Fibroblast of lung (primary cell): Measurements from ENCODE around the gene RAB35. TPM values are rescaled to one million over a fixed set of nuclear protein-coding genes. Genes with fewer than 3 reads are reported as not detected.

Source experiments
- DNase-seq, 2 donors: peaks; one replicate each; pipeline versions ENCODE4 v3.0.0 to v3.0.0-alpha.2; 2010; ENCODE audit warnings: low read depth in 2 of 2
- H2AFZ ChIP-seq: 2 replicates; pipeline ENCODE4 v1.5.1; 2012; ENCODE audit warnings: low read length, control low read depth, inconsistent platforms
- H3K27ac ChIP-seq: 2 replicates; pipeline ENCODE4 v1.5.1; 2011; ENCODE audit warnings: low read length, control low read depth; ENCODE audit not compliant: insufficient read depth
- H3K27me3 ChIP-seq: 2 replicates; pipeline ENCODE4 v1.5.1; 2011; ENCODE audit warnings: mild to moderate bottlenecking, low read length; ENCODE audit not compliant: control insufficient read depth, insufficient read depth
- H3K36me3 ChIP-seq: 2 replicates; pipeline ENCODE4 v1.5.1; 2011; ENCODE audit warnings: low read length; ENCODE audit not compliant: control insufficient read depth, insufficient read depth
- H3K4me1 ChIP-seq: 2 replicates; pipeline ENCODE4 v1.5.1; 2011; ENCODE audit warnings: low read length; ENCODE audit not compliant: control insufficient read depth, insufficient read depth; ENCODE audit errors: extremely low read depth
- H3K4me2 ChIP-seq: 2 replicates; pipeline ENCODE4 v1.5.1; 2011; ENCODE audit warnings: low read length, control low read depth; ENCODE audit not compliant: insufficient read depth; ENCODE audit errors: extremely low read depth
- H3K4me3 ChIP-seq, 4 experiments: fragments of 200-600 bp in 1 of 4; sonication (generic) in 1 of 4; replicated peaks in 1 of 4; 2 replicates each; pipeline ENCODE4 v1.5.1; 2011 to 2016; ENCODE audit warnings: low read length in 4 of 4, low read depth in 3 of 4, mild to moderate bottlenecking in 3 of 4, control low read depth in 2 of 4, inconsistent platforms in 1 of 4, mixed read lengths in 1 of 4; ENCODE audit not compliant: insufficient read depth in 1 of 4; ENCODE audit errors: control extremely low read depth in 1 of 4
- H3K79me2 ChIP-seq: 2 replicates; pipeline ENCODE4 v1.5.1; 2012; ENCODE audit warnings: mild to moderate bottlenecking, low read length, inconsistent platforms; ENCODE audit not compliant: control insufficient read depth, insufficient read depth
- H3K9ac ChIP-seq: 2 replicates; pipeline ENCODE4 v1.5.1; 2011; ENCODE audit warnings: mild to moderate bottlenecking, low read length, control low read depth; ENCODE audit not compliant: insufficient read depth
- H3K9me3 ChIP-seq: 2 replicates; pipeline ENCODE4 v1.5.1; 2012; ENCODE audit warnings: low read depth, low read length; ENCODE audit not compliant: control insufficient read depth, insufficient read depth
- H4K20me1 ChIP-seq: 2 replicates; pipeline ENCODE4 v1.5.1; 2011; ENCODE audit warnings: low read length; ENCODE audit not compliant: control insufficient read depth, insufficient read depth; ENCODE audit errors: extremely low read depth
- EZH2 ChIP-seq: IDR thresholded peaks from 2 replicates; pipeline ENCODE4 v1.5.1; 2012; ENCODE audit warnings: low read length, control low read depth, mild to moderate bottlenecking; ENCODE audit errors: missing control alignments
- polyA plus RNA-seq, 2 donors: library from polyadenylated mRNA; depleted of rRNA in 1 of 2; stranded (reverse) in 1 of 2; unstranded in 1 of 2; fragments of >200 nt; gene quantifications; 2 replicates each; pipeline ENCODE4 v1.2.1, GENCODE V29; 2011 to 2012; ENCODE audit warnings: missing spikeins in 1 of 2
- total RNA-seq: library from RNA; depleted of rRNA; stranded (reverse); fragments of >200 nt; gene quantifications from 2 replicates; pipeline ENCODE4 v1.2.1, GENCODE V29; 2014
- TF ChIP-seq, protein P1 (sequence below), 2 donors: IDR thresholded peaks in 1 of 2; conservative IDR thresholded peaks in 1 of 2; 1 replicate in 1 of 2; 2 replicates in 1 of 2; pipeline ENCODE4 v1.5.1; 2011 to 2012; ENCODE audit warnings: low read length in 2 of 2, control low read depth in 1 of 2, inconsistent platforms in 1 of 2, low read depth in 1 of 2, mild to moderate bottlenecking in 1 of 2

Gene RAB35
- total and polyA plus RNA-seq, 2 donors (not counting 1 experiment from before 2014, with no cell fraction given), result 29.7 to 51.4 TPM

- H3K4me1 ChIP-seq, result peaks cover 5% of the 10 kb centered on the region
- peak overlapping the region; percentile 71 for H3K4me2 ChIP-seq
- H3K27ac ChIP-seq, result peak overlapping the region; percentile 82
- no peaks in the 10 kb centered on the region for H3K27me3 ChIP-seq
- TF ChIP-seq, protein P1, sequence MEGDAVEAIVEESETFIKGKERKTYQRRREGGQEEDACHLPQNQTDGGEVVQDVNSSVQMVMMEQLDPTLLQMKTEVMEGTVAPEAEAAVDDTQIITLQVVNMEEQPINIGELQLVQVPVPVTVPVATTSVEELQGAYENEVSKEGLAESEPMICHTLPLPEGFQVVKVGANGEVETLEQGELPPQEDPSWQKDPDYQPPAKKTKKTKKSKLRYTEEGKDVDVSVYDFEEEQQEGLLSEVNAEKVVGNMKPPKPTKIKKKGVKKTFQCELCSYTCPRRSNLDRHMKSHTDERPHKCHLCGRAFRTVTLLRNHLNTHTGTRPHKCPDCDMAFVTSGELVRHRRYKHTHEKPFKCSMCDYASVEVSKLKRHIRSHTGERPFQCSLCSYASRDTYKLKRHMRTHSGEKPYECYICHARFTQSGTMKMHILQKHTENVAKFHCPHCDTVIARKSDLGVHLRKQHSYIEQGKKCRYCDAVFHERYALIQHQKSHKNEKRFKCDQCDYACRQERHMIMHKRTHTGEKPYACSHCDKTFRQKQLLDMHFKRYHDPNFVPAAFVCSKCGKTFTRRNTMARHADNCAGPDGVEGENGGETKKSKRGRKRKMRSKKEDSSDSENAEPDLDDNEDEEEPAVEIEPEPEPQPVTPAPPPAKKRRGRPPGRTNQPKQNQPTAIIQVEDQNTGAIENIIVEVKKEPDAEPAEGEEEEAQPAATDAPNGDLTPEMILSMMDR (conservative IDR thresholded peaks at IDR 0.05 in 1 of 2, IDR thresholded peaks at IDR 0.05 in 1 of 2; ENCODE audit: low read depth in 1 of 2, low read length in 2 of 2), result no peak
- no peak for TF ChIP-seq EZH2
- peak overlapping the region; percentile 83 for H3K9ac ChIP-seq
- H3K4me3 ChIP-seq, result peak overlapping the region; percentile 51 to 94 (median 83)
- H3K9me3 ChIP-seq, result no peaks in the 10 kb centered on the region
- peak; percentile 86 to 91 for DNase-seq
- no peaks in the 10 kb centered on the region for H4K20me1 ChIP-seq
- peak overlapping the region; percentile 90 for H2AFZ ChIP-seq
- peaks cover 53% of the 10 kb centered on the region for H3K79me2 ChIP-seq
- H3K36me3 ChIP-seq, result peaks cover 2% of the 10 kb centered on the region
Observed at GRCh38 chr12:120116792-120117651, 469 bp upstream of the RAB35 start.

- H3K36me3 ChIP-seq, result peaks cover 2% of the 10 kb centered on the region
- H3K27ac ChIP-seq, result peak overlapping the region; percentile 71
- H3K4me2 ChIP-seq, result peak overlapping the region; percentile 67
- H3K9ac ChIP-seq, result peak overlapping the region; percentile 78
- H3K4me1 ChIP-seq, result peaks cover 5% of the 10 kb centered on the region
- peak in 1 of 2 donors; percentile 44 for DNase-seq
- H4K20me1 ChIP-seq, result no peaks in the 10 kb centered on the region
- H3K27me3 ChIP-seq, result no peaks in the 10 kb centered on the region
- no peaks in the 10 kb centered on the region for H3K9me3 ChIP-seq
- peak overlapping the region; percentile 74 to 98 (median 95) for H3K4me3 ChIP-seq
- H2AFZ ChIP-seq, result no peak overlapping the region
- TF ChIP-seq, protein P1 (conservative IDR thresholded peaks at IDR 0.05 in 1 of 2, IDR thresholded peaks at IDR 0.05 in 1 of 2; ENCODE audit: low read depth in 1 of 2, low read length in 2 of 2), result no peak
- TF ChIP-seq EZH2, result no peak
- H3K79me2 ChIP-seq, result peaks cover 64% of the 10 kb centered on the region
Observed at GRCh38 chr12:120115692-120116440, 687 bp downstream of the RAB35 start.

DNA sequence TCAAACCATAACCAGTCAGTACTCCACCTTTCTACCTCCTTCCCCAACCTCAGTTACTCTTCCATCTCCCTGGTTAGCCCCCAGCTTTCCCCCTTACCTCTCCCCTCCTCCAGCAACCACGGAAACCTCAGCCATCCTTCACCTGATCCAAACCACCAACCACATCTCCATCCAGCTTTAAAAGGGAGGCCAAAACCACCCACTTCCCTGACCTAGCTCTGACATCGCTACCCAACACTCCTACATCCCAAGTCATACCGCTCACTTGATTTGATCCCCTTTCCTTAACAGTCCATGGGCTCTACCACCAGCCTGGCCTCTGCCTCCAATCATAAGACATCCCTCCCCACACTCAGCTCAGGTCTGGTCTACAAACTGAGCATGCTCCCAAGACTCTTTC, 1.5 kb downstream of the RAB35 start:
- Histone ChIP-seq H3K4me3 (peak overlapping the region; percentile 74 to 98 (median 95)), H3K9ac (no peak overlapping the region), H3K36me3 (peaks cover 2% of the 10 kb centered on the region), H3K4me1 (peaks cover 5% of the 10 kb centered on the region), H2AFZ (no peak overlapping the region), H3K9me3 (no peaks in the 10 kb centered on the region), H3K79me2 (peaks cover 72% of the 10 kb centered on the region), H4K20me1 (no peaks in the 10 kb centered on the region), H3K4me2 (peak overlapping the region; percentile 67), H3K27ac (no peak overlapping the region), H3K27me3 (no peaks in the 10 kb centered on the region)
- TF ChIP-seq EZH2, result no peak
- TF ChIP-seq, protein P1 (conservative IDR thresholded peaks at IDR 0.05 in 1 of 2, IDR thresholded peaks at IDR 0.05 in 1 of 2; ENCODE audit: low read depth in 1 of 2, low read length in 2 of 2), result no peak
- peak in 1 of 2 donors; percentile 51 for DNase-seq
